ENCODE measurements around the gene AFF3.

DNA sequence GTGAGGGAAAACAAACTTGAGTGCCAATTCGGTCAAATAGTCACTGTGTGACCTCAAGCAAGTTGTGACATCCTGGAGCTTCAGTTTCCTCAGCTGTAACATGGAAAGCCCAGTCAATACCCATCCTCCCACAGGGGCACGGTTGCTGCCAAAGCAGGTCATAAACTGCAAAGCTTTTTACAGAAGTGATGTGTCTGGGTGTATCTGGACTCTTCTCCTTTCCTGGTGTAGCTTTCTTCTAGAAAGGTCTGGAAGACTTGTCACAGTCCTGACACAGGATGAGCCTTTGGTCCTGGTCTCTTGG is 4.2 kb upstream of the AFF3 start:
- TF ChIP-seq EZH2phosphoT487 (IDR thresholded peaks at IDR 0.05; ENCODE audit: low read depth) = no peak
- TF ChIP-seq, protein P1, sequence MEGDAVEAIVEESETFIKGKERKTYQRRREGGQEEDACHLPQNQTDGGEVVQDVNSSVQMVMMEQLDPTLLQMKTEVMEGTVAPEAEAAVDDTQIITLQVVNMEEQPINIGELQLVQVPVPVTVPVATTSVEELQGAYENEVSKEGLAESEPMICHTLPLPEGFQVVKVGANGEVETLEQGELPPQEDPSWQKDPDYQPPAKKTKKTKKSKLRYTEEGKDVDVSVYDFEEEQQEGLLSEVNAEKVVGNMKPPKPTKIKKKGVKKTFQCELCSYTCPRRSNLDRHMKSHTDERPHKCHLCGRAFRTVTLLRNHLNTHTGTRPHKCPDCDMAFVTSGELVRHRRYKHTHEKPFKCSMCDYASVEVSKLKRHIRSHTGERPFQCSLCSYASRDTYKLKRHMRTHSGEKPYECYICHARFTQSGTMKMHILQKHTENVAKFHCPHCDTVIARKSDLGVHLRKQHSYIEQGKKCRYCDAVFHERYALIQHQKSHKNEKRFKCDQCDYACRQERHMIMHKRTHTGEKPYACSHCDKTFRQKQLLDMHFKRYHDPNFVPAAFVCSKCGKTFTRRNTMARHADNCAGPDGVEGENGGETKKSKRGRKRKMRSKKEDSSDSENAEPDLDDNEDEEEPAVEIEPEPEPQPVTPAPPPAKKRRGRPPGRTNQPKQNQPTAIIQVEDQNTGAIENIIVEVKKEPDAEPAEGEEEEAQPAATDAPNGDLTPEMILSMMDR (IDR thresholded peaks at IDR 0.05; ENCODE audit: low read depth, low read length) = no peak
